GM15510 (cell line): Measurements from ENCODE around the gene UGT1A6.

ENCODE experiments used
- POLR2A ChIP-seq: IDR thresholded peaks from 3 replicates; pipeline ENCODE4 v1.6.1; 2011; ENCODE audit warnings: borderline replicate concordance; ENCODE audit not compliant: insufficient read length; ENCODE audit errors: extremely low read depth

UGT1A6 gene

GRCh38 chr2:233772153-233772552 lies 79.5 kb downstream of the UGT1A6 start:
- TF ChIP-seq POLR2A = no peak

DNA sequence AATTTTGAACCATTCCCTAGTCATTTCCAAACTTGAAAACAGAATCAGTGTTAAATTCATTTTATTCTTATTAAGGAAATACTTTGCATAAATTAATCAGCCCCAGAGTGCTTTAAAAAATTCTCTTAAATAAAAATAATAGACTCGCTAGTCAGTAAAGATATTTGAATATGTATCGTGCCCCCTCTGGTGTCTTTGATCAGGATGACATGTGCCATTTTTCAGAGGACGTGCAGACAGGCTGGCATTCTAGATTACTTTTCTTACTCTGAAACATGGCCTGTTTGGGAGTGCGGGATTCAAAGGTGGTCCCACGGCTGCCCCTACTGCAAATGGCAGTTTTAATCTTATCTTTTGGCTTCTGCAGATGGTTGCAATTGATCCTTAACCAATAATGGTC lies 79.9 kb downstream of the UGT1A6 start:
- TF ChIP-seq POLR2A = no peak

DNA sequence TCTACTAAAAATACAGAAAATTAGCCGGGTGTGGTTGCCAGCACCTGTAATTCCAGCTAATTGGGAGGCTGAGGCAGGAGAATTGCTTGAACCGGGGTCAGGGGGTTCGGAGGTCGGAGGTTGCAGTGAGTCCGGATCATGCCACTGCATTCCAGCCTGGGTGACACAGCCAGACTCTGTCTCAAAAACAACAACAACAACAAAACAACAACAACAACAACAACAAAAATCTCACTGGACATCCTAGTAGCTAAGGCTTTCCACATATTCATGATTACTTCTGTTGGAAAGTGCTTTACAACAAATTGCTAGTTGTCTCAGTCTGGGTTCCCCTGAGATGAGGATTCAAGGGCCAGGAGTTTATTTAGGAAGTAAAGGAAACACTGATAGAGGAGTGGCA lies 81.2 kb downstream of the UGT1A6 start:
- no peak for TF ChIP-seq POLR2A

- no peak for TF ChIP-seq POLR2A
Measured at GRCh38 chr2:233775414-233775813, 82.7 kb downstream of the UGT1A6 start.

- TF ChIP-seq POLR2A = no peak
Measured at GRCh38 chr2:233778030-233778429, 85.3 kb downstream of the UGT1A6 start, which contains the start of gene MROH2A. MROH2A (plus strand) TSS chr2:233778330; CDS start chr2:233779359, 1,029 bp downstream.

- no peak for TF ChIP-seq POLR2A
Measured at GRCh38 chr2:233779722-233780121, 87.0 kb downstream of the UGT1A6 start.

DNA sequence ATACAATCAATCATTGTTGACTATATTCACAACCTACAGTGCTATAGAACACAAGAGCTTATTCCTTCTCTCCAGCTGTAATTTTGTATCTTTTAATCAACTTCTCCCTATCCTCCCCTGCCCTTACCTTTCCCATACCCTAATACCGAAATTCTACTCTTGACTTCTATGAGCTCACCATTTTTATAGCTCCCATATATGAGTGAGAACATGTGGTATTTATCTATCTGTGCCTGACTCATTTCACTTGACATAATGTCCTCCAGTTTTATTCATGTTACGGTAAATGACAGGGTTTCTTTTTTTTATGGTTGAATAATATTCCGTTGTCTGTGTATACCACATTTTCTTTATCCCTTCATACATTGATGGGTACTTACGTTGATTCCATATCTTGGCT lies 88.1 kb downstream of the UGT1A6 start:
- no peak for TF ChIP-seq POLR2A

- no peak for TF ChIP-seq POLR2A
Measured at GRCh38 chr2:233789554-233789953, 96.9 kb downstream of the UGT1A6 start.

DNA sequence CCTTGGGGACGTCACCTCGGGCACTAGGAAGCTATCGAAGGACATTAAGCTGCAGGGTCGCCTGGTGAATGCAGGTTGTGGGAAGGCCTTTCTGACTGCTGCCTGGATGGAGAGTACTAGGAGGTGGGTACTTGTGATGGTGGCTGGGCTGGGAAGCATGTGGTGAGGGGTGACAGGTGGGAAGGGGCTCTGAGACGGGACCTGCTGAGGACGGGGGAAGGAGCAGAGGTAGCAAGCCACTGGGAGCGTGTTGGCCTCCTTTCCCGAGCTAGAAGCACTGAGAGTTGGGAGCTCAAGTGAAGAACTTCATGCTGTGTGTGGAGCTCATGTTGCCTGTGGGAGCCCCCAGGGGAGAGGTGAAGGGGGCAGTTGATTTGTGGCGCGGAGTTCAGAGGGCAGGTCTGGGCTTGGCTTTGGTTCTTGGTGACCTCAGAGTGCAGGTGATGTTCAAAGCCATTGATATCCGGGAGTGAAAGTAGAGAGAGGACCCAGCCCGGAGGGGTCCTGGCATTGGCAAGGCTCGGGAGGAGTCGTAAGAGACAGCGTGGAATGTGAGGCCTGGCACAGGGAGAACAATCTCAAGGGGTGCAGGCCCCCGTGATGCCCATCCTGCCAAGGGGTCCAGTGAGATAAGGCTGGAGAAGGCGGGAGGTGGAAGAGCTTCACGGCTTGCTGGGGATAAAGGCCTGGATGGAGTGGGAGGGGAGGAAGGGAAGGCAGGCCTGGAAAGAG lies 98.6 kb downstream of the UGT1A6 start:
- TF ChIP-seq POLR2A = no peak

DNA sequence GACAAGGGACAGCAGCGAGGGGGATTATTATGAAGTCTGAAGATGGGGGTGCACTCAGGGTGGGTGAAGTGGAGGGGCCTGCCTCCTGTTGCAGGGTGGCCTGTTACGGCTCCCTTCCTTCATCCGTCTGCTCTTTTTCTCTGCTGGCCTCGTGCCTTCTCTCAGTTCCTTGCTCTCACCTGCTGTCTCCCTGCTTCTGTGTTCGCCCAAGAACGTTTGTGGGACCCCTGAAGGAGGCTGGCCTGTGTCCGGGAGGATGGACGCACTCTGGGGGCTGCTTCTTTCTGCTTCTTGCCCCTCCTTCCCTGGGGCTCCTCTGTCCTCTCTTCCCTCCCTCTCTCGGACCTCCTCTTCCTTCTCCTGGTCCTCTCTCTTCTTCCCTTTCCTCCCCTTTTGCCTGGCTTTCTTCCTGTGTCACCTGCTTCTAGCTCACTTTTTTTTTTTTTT lies 99.2 kb downstream of the UGT1A6 start:
- no peak for TF ChIP-seq POLR2A

DNA sequence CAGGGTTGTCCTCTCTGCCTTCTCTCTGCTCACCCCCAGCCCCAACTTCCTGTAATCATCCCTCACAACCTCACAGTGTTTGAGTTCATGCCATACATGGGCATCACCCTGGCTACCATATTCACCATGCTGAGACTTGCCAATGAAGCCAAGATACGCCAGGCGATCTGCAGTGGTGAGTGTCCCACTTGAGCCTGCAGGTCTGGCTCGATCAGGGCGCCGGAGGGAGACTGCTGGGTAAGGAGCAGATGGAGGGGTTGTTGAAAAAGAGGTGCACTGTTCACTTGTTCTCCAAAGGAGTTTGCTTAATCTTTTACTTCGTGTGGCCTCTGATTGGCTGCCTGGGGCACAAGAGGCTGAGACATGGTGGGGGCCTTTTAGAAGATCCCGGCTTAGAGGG lies 100.0 kb downstream of the UGT1A6 start:
- TF ChIP-seq POLR2A = no peak

DNA sequence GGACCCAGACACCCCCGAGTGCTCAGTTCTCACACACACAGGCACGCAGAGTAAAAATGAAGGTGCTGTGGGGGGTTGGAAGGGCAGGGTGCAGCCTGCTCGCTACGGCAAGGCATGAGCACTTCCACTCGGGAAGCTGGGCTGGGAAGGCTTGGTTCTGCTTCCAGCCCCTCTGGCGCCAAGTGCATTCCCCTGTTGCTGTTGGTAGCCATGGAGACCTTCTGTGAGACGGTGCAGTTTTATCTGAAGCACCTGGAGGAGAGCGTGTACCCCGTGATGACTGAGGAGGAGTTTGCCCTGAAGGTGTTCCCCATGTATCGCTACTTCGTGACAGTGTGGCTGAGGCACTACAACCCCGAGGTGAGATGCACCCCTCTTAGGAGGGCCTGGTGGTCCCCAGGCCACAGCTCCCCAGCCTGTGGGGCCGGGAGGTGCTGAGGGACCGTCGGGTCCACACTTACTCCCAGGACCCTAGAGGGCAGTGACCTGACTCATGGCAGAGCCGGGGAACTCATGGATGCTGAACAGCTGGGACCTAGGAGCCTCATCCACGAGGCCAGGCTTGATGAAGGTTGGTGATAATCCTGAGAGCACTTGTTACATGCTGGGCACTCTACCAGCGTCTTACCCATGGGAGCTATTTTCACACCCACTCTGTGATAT lies 100.9 kb downstream of the UGT1A6 start:
- TF ChIP-seq POLR2A = no peak

DNA sequence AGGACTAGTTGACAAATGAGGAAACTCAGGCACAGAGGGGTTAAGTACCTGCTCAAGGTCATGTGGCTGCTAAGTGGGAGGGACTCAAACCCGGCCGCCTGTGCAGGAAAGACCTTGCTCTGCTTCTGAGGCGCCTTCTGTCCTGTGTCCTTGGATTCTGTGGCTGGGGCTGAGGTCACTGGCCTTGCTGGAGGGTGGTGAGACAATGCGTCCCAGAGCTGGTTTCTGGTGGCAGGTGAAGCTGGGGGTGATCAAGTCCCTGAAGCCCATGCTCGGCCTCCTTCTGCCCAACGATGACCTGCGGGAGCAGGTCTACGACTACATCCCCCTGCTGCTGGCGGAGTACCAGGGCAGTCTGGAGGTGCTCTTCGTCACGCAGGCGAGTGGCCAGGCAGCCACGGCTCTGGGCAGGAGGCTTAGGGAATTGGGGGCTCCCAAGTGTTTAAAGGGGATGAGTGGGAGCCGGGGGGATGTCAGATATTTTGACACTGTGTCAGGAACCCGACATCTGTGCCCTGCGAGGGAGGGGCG lies 101.5 kb downstream of the UGT1A6 start:
- no peak for TF ChIP-seq POLR2A

DNA sequence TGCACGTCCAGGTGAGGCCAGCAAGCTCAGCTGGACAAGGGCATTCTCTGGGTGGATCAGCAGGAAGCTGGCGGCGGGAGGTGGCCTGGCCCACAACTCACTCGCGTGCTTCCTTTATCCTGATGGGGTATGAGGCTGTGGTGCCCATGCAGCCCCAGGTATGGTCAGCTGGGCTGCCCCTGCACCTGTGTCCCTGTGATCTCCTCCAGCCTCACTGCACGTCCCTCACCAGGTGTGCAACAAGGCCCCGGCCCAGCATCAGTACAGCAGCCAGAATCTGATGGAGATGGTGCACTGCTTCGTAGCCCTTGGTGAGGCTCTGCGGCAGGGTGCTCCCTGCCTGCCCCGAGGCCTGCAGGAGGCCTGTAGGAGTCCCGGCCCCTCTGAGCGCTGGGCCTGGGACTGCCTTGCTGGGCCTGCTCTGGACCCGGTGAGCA lies 103.1 kb downstream of the UGT1A6 start:
- TF ChIP-seq POLR2A = no peak

DNA sequence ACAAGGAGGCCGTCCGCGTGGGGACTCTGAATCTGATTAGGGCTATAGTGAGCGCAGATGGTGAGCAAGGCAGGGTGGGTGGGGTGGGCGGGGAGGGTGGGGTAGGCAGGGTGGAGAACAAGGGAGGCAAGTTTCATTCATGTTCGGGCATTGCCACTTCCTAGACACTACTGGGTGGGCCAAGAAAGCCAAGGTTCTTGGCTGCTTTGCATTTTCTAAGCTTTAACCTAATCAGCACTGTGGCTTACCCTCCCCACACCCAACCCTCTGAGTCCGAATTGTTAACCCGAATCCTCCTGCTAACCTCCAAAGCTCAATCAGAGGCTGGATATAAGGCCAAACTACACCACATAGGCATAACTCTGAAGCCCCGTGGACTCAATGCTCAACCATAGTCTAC lies 103.6 kb downstream of the UGT1A6 start:
- no peak for TF ChIP-seq POLR2A
